Epithelial cell of proximal tubule (primary cell): ENCODE measurements around the gene MRPL18. TPM values are rescaled to one million over a fixed set of nuclear protein-coding genes. Genes with fewer than 3 reads are reported as not detected.
A peak's percentile ranks its signal among the peaks of the same experiment; 100 is the strongest.

Experiments
- DNase-seq: peaks from one replicate; pipeline ENCODE4 v3.0.0-alpha.2; 2011; ENCODE audit warnings: low read depth
- H3K4me3 ChIP-seq: 2 replicates; pipeline ENCODE4 v1.5.1; 2011; ENCODE audit warnings: low read depth, mild to moderate bottlenecking, low read length
- CTCF ChIP-seq: conservative IDR thresholded peaks from 2 replicates; pipeline ENCODE4 v1.5.1; 2012; ENCODE audit warnings: low read depth, mild to moderate bottlenecking, low read length
- total RNA-seq: library from RNA; depleted of rRNA; stranded (reverse); fragments of >200 nt; gene quantifications from 2 replicates; pipeline ENCODE4 v1.2.3, GENCODE V29; 2015

Gene MRPL18
- total RNA-seq, 1 donor from 2014 or later = 183 TPM

GRCh38 chr6:159777240-159777904 lies 12.9 kb upstream of the MRPL18 start:
- TF ChIP-seq CTCF = no peak
- DNase-seq = no peak
- H3K4me3 ChIP-seq = no peak overlapping the region

- no peak for TF ChIP-seq CTCF
- DNase-seq = no peak
- no peak overlapping the region for H3K4me3 ChIP-seq
Measured at GRCh38 chr6:159778131-159778530, 12.1 kb upstream of the MRPL18 start.

- DNase-seq = no peak
- H3K4me3 ChIP-seq = no peak overlapping the region
- no peak for TF ChIP-seq CTCF
Measured at GRCh38 chr6:159778542-159779103, 11.6 kb upstream of the MRPL18 start.

GRCh38 chr6:159788276-159788675 lies 2.0 kb upstream of the MRPL18 start:
- TF ChIP-seq CTCF = no peak
- DNase-seq = no peak
- peak overlapping the region; percentile 96 for H3K4me3 ChIP-seq

- DNase-seq = no peak
- no peak for TF ChIP-seq CTCF
- H3K4me3 ChIP-seq = peak overlapping the region; percentile 96
Measured at GRCh38 chr6:159788753-159789376, 1.4 kb upstream of the MRPL18 start.

GRCh38 chr6:159789377-159790148 lies 704 bp upstream of the MRPL18 start, which contains the start of gene TCP1:
Gene TCP1, minus strand, starts transcription at chr6:159789602. Its CDS starts 134 bp downstream, at chr6:159789468.
- peak; percentile 97 for DNase-seq
- TF ChIP-seq CTCF = no peak

More at GRCh38 chr6:159789377-159790148, 704 bp upstream of the MRPL18 start, which contains the start of gene TCP1:
- H3K4me3 ChIP-seq = peak within 1 kb of the TSS; percentile 96
